Stomach (tissue), 4 donors: Measurements from ENCODE around the gene C6orf89.

Experiments used
- CTCF ChIP-seq, 7 experiments: fragments of 450-650 bp in 4 of 7; fragments of 200-600 bp in 3 of 7; sonication (generic) in 3 of 7; IDR thresholded peaks; one replicate each; pipeline ENCODE4 v1.5.1; 2016 to 2019; ENCODE audit warnings: antibody characterized with exemption in 7 of 7, control low read depth in 2 of 7, mild to moderate bottlenecking in 1 of 7
- POLR2A ChIP-seq, 4 donors: fragments of 450-650 bp; IDR thresholded peaks; one replicate each; pipeline ENCODE4 v1.6.1; 2016; ENCODE audit warnings: antibody characterized with exemption in 4 of 4, control low read depth in 2 of 4, mild to moderate bottlenecking in 1 of 4, moderate library complexity in 1 of 4

GRCh38 chr6:36976509-36976908, 90.8 kb downstream of the C6orf89 start:
- TF ChIP-seq CTCF (IDR thresholded peaks at IDR 0.05) (no peak), POLR2A (IDR thresholded peaks at IDR 0.05) (no peak)
